ENCODE data around the gene CALM1. TPM values are rescaled to one million over a fixed set of nuclear protein-coding genes. Genes with fewer than 3 reads are reported as not detected.

Gene CALM1
- total RNA-seq, 4 donors from 2014 or later: 425 to 902 (median 829) TPM

DNA sequence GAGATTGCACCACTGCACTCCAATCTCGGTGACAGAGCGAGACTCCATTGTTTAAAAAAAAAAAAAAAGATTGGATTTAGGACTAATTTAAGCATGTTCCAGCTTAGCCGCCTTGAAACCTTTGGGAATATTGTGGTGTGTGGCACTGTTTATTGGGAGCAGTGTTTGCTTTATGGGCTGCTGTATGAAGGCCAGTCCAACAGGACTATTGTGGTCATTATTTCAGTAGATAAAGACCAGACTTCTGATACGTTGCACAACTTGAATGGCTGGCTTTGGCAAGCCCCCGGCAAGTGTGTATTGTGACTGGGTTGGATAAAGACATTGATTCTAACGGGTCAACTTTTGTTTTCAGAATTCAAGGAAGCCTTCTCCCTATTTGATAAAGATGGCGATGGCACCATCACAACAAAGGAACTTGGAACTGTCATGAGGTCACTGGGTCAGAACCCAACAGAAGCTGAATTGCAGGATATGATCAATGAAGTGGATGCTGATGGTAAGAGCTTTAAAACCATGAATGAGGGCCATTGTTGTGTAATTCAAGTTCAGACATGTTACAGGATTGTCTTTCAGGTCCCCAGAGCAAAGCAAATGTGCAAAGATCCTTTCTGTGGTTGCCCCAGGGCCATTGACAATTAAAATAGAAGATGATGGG, 4.2 kb downstream of the CALM1 start:
- ATAC-seq: no peak
- TF ChIP-seq, protein P1, sequence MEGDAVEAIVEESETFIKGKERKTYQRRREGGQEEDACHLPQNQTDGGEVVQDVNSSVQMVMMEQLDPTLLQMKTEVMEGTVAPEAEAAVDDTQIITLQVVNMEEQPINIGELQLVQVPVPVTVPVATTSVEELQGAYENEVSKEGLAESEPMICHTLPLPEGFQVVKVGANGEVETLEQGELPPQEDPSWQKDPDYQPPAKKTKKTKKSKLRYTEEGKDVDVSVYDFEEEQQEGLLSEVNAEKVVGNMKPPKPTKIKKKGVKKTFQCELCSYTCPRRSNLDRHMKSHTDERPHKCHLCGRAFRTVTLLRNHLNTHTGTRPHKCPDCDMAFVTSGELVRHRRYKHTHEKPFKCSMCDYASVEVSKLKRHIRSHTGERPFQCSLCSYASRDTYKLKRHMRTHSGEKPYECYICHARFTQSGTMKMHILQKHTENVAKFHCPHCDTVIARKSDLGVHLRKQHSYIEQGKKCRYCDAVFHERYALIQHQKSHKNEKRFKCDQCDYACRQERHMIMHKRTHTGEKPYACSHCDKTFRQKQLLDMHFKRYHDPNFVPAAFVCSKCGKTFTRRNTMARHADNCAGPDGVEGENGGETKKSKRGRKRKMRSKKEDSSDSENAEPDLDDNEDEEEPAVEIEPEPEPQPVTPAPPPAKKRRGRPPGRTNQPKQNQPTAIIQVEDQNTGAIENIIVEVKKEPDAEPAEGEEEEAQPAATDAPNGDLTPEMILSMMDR (IDR thresholded peaks at IDR 0.05): no peak
- TF ChIP-seq EP300 (IDR thresholded peaks at IDR 0.05) (no peak), POLR2AphosphoS5 (IDR thresholded peaks at IDR 0.05) (no peak), POLR2A (IDR thresholded peaks at IDR 0.05) (no peak)
- peaks cover 3 to 57% of the 10 kb centered on the region in 2 donors for H3K36me3 ChIP-seq
- peaks cover 24 to 80% (median 27%) of the 10 kb centered on the region in 3 donors for H3K4me1 ChIP-seq
- H3K9me3 ChIP-seq: no peaks in the 10 kb centered on the region
- peak overlapping the region; percentile 91 to 99 (median 94) for H3K27ac ChIP-seq
- no peak overlapping the region for H3K4me3 ChIP-seq
- WGBS, 2 donors (ENCODE audit: low coverage in 1 of 2): 48 to 70% methylated on average over 4 to 6 of the region's 7 CpGs
- no peaks in the 10 kb centered on the region for H3K27me3 ChIP-seq

DNA sequence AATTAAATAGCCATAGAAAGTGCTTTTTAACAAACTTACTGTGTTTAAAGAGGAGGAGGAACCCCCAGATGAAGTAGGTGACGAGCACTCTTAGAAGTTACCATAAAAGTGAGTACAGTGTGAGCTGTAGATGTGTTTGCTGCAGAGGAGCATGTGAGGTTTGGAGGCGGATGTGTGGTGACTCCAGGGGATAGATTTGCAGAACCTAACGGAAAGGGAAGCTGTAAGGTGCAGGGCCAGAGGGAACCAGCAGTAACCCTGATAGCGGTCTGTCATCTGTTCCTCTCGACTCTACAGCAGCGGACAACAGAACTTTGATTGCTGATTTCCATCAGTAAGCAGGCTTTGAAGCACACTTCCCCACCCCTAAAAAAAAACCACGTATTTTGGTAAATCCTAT, 5.2 kb downstream of the CALM1 start:
- WGBS, 2 donors (ENCODE audit: low coverage in 1 of 2): 39 to 63% methylated on average over 7 of the region's 7 CpGs
- no peak overlapping the region for H3K4me3 ChIP-seq
- peaks cover 3 to 60% of the 10 kb centered on the region in 2 donors for H3K36me3 ChIP-seq
- peak overlapping the region; percentile 91 to 99 (median 94) for H3K27ac ChIP-seq
- peaks cover 24 to 84% (median 27%) of the 10 kb centered on the region in 3 donors for H3K4me1 ChIP-seq
- H3K27me3 ChIP-seq: no peaks in the 10 kb centered on the region
- no peaks in the 10 kb centered on the region for H3K9me3 ChIP-seq
- ATAC-seq: no peak
- TF ChIP-seq POLR2AphosphoS5 (IDR thresholded peaks at IDR 0.05) (no peak), POLR2A (IDR thresholded peaks at IDR 0.05) (no peak), EP300 (IDR thresholded peaks at IDR 0.05) (no peak)
- TF ChIP-seq, protein P1 (IDR thresholded peaks at IDR 0.05): no peak

DNA sequence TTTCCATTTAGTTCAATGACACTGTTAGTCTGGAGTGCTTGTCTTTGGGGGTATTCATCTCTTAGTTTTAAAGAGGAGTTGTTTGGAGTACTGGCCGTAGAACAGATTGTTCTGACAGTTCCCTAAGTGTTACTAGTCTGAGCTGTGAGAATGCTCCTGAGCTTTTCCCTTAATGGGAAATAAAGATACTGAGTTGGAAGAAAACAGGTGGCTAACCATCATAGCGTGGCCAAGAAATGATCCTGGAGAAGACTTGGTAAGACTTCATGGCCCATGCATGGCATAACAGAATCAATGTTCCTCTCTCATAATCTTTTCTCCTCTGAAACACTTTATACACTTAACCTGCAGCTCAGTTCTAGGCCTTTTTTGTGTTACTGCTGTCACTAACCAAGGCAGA, 6.2 kb downstream of the CALM1 start:
- Histone ChIP-seq H3K9me3 (no peaks in the 10 kb centered on the region), H3K27ac (peak overlapping the region; percentile 91 to 99 (median 94)), H3K4me1 (peaks cover 24 to 95% (median 31%) of the 10 kb centered on the region in 3 donors), H3K4me3 (no peak overlapping the region), H3K27me3 (no peaks in the 10 kb centered on the region), H3K36me3 (peaks cover 3 to 60% of the 10 kb centered on the region in 2 donors)
- 39% methylated on average over 2 of the region's 2 CpGs for WGBS, 2 donors (ENCODE audit: low coverage in 1 of 2)
- TF ChIP-seq POLR2AphosphoS5 (IDR thresholded peaks at IDR 0.05): peak; percentile 68
- no peak for TF ChIP-seq POLR2A (IDR thresholded peaks at IDR 0.05)
- no peak for TF ChIP-seq EP300 (IDR thresholded peaks at IDR 0.05)
- peak; percentile 36 for ATAC-seq

DNA sequence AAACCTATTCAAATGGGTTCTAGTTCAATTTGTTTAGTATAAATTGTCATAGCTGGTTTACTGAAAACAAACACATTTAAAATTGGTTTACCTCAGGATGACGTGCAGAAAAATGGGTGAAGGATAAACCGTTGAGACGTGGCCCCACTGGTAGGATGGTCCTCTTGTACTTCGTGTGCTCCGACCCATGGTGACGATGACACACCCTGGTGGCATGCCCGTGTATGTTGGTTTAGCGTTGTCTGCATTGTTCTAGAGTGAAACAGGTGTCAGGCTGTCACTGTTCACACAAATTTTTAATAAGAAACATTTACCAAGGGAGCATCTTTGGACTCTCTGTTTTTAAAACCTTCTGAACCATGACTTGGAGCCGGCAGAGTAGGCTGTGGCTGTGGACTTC, 8.3 kb downstream of the CALM1 start:
- WGBS, 2 donors (ENCODE audit: low coverage in 1 of 2): 73 to 79% methylated on average over 9 of the region's 9 CpGs
- TF ChIP-seq, protein P1 (IDR thresholded peaks at IDR 0.05): no peak
- TF ChIP-seq POLR2A (IDR thresholded peaks at IDR 0.05): no peak
- no peak for TF ChIP-seq POLR2AphosphoS5 (IDR thresholded peaks at IDR 0.05)
- no peak for TF ChIP-seq EP300 (IDR thresholded peaks at IDR 0.05)
- no peak for ATAC-seq
- Histone ChIP-seq H3K27ac (peak overlapping the region; percentile 91 to 99 (median 94)), H3K9me3 (no peaks in the 10 kb centered on the region), H3K36me3 (peaks cover 3 to 60% of the 10 kb centered on the region in 2 donors), H3K4me3 (no peak overlapping the region), H3K27me3 (no peaks in the 10 kb centered on the region), H3K4me1 (peaks cover 29 to 100% (median 31%) of the 10 kb centered on the region in 3 donors)

DNA sequence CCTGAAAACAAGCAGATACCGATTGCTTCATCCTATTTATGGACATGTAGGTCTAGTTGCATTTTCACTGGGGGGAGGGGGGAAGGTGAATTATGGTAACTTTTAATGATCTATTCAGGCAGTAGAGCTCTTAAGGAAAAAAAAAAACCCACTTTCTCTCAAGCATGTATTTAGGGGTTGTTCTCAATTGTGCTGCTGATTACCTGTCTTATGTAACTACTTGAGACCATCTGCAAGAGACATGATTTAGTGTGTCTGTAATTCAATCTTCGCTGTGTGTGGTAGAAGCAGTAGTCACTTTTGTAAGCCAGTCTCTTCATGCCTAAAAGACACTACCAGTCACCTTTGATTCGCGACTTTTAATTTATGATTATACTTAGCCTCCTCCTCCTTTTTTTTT, 8.9 kb downstream of the CALM1 start:
- peak overlapping the region; percentile 91 to 99 (median 94) for H3K27ac ChIP-seq
- H3K27me3 ChIP-seq: no peaks in the 10 kb centered on the region
- no peak for ATAC-seq
- peaks cover 24 to 97% (median 27%) of the 10 kb centered on the region in 3 donors for H3K4me1 ChIP-seq
- no peaks in the 10 kb centered on the region for H3K9me3 ChIP-seq
- no peak overlapping the region for H3K4me3 ChIP-seq
- 59 to 66% methylated on average over 4 of the region's 4 CpGs for WGBS, 2 donors (ENCODE audit: low coverage in 1 of 2)
- peaks cover 3 to 54% of the 10 kb centered on the region in 2 donors for H3K36me3 ChIP-seq
- no peak for TF ChIP-seq EP300 (IDR thresholded peaks at IDR 0.05)
- TF ChIP-seq, protein P1 (IDR thresholded peaks at IDR 0.05): no peak
- no peak for TF ChIP-seq POLR2AphosphoS5 (IDR thresholded peaks at IDR 0.05)
- TF ChIP-seq POLR2A (IDR thresholded peaks at IDR 0.05): no peak
